ENCODE results near the gene STRA8. TPM values are rescaled to one million over a fixed set of nuclear protein-coding genes. Genes with fewer than 3 reads are reported as not detected.

STRA8 gene
- total RNA-seq, 1 experiment from 2014 or later, result not detected

GRCh38 chr7:135224027-135224426, 9.6 kb upstream of the STRA8 start:
- Histone ChIP-seq H3K9me3 (ENCODE audit: control insufficient read depth, insufficient read depth, low read depth, low read length) (no peaks in the 10 kb centered on the region), H3K36me3 (ENCODE audit: control insufficient read depth, insufficient read depth, low read length) (no peaks in the 10 kb centered on the region), H3K4me3 (ENCODE audit: low read depth in 2 of 2, low read length in 2 of 2) (no peak overlapping the region), H3K27ac (ENCODE audit: low read length) (no peak overlapping the region), H3K27me3 (ENCODE audit: control insufficient read depth, insufficient read depth, low read length) (peaks cover 4% of the 10 kb centered on the region; the same call in 1 of the 2 replicates), H3K4me1 (ENCODE audit: control insufficient read depth, insufficient read depth, low read length) (no peaks in the 10 kb centered on the region)
- in situ Hi-C loops (cut with HindIII; ENCODE audit: low pct_unique_long_range_greater_than_20kb, low sequenced_read_pairs), result no loop called here
- TF ChIP-seq REST (IDR thresholded peaks at IDR 0.05; ENCODE audit: insufficient read depth in 1 of 2, low read depth in 2 of 2, low read length in 1 of 2), result no peak
- TF ChIP-seq TCF7L2 (IDR thresholded peaks at IDR 0.05; ENCODE audit: low read depth, low read length), result no peak
- no peak for TF ChIP-seq POLR2AphosphoS5 (IDR thresholded peaks at IDR 0.05; ENCODE audit: low read depth, low read length)
- no peak for ATAC-seq
- intact Hi-C loops (cut with micrococcal nuclease; ENCODE audit: unreplicated experiment), result no loop called here
- ChIA-PET POLR2A (no interaction called here), CTCF (no interaction called here)
- BruUV-seq (replicated peaks), result no TSS peak
- DNase-seq (ENCODE audit: low read depth, low spot score), result no peak

DNA sequence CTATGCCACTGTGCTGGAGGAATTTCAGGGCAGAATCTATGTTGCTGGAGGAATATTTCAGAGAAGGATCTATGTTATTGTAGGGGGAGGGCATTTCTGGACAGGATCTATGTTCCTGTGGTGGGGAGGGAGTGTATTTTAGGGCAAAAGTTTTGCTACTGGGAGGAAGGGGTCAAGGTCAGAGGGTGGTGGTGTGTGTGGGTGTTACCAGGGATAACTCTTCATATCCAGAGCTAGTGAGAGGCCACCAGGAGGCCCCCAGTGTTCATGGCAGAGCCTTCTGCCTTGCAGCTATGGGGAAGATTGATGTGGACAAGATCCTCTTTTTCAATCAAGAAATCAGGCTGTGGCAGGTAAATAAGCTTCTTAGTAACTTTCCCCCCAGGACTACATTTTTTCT, 2.0 kb upstream of the STRA8 start:
- no peak for ATAC-seq

More for the DNA sequence above, 2.0 kb upstream of the STRA8 start:
- no peak overlapping the region for H3K4me3 ChIP-seq (ENCODE audit: low read depth in 2 of 2, low read length in 2 of 2)
- in situ Hi-C loops (cut with HindIII; ENCODE audit: low pct_unique_long_range_greater_than_20kb, low sequenced_read_pairs), result no loop called here
- no peaks in the 10 kb centered on the region for H3K4me1 ChIP-seq (ENCODE audit: control insufficient read depth, insufficient read depth, low read length)
- H3K27ac ChIP-seq (ENCODE audit: low read length), result no peak overlapping the region
- ChIA-PET CTCF (no interaction called here), POLR2A (no interaction called here)
- intact Hi-C loops (cut with micrococcal nuclease; ENCODE audit: unreplicated experiment), result loop anchor here (10.0 kb wide), 1 partner anchor 57 kb away; the partner anchor contains the start of gene CYREN
- no peaks in the 10 kb centered on the region for H3K27me3 ChIP-seq (ENCODE audit: control insufficient read depth, insufficient read depth, low read length)
- no TSS peak for BruUV-seq (replicated peaks)
- H3K36me3 ChIP-seq (ENCODE audit: control insufficient read depth, insufficient read depth, low read length), result no peaks in the 10 kb centered on the region
- TF ChIP-seq SIN3A (IDR thresholded peaks at IDR 0.05; ENCODE audit: borderline replicate concordance, insufficient read depth, low read depth, low read length) (no peak), CTCF (IDR thresholded peaks at IDR 0.05) (no peak), REST (IDR thresholded peaks at IDR 0.05; ENCODE audit: insufficient read depth in 1 of 2, low read depth in 2 of 2, low read length in 1 of 2) (no peak), TCF7L2 (IDR thresholded peaks at IDR 0.05; ENCODE audit: low read depth, low read length) (no peak), POLR2AphosphoS5 (IDR thresholded peaks at IDR 0.05; ENCODE audit: low read depth, low read length) (no peak)
- H3K9me3 ChIP-seq (ENCODE audit: control insufficient read depth, insufficient read depth, low read depth, low read length), result no peaks in the 10 kb centered on the region
- no peak for DNase-seq (ENCODE audit: low read depth, low spot score)
